ENCODE data around the gene MTCL1. TPM values are rescaled to one million over a fixed set of nuclear protein-coding genes. Genes with fewer than 3 reads are reported as not detected.

MTCL1 gene
- total and polyA plus RNA-seq, 2 of the 8 experiments (the other 6 are each of a cell fraction or from before 2014, with no cell fraction given), result 16.6 to 60.8 TPM

DNA sequence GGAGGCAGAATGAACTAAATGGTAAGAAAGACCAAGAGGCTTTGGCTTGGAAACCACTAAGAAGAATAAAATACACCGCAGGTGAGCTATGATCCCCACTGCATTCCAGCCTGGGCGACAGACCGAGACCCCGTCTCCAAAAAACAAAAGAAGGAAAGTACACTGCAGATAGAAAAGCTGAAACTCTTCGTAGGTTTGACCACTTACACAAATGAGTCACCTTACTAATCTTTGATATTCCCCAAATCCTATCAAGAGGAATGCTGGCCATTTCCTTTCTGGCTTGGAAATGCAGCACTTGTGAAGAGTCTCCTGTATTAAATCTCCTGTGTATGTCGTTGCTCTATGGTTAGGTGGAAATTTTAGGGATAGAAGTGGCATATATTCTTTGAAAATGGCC lies 108.8 kb downstream of the MTCL1 start:
- ChIA-PET POLR2A (ENCODE audit: partially characterized antibody) (no interaction called here), CTCF (ENCODE audit: partially characterized antibody) (interaction anchor here (0.7 to 1.3 kb wide), 2 partner anchors 21 to 168 kb away, joined by 3 to 5 read pairs; no protein-coding TSS in a partner anchor)
- no peak overlapping the region for H4K5ac ChIP-seq (ENCODE audit: insufficient read length, low read depth, low read length)
- no peaks in the 10 kb centered on the region for H3K23me2 ChIP-seq (ENCODE audit: low read depth, low read length)
- no peaks in the 10 kb centered on the region for H3K4me1 ChIP-seq (replicated peaks in 1 of 4; ENCODE audit: control insufficient read depth in 3 of 4, insufficient read depth in 4 of 4, low read length in 3 of 4)
- 79% methylated on average over 6 of the region's 6 CpGs; no CpG with 5 or more reads in 1 of the 2 experiments for WGBS, 2 experiments (ENCODE audit: extremely low coverage in 1 of 2, insufficient coverage in 1 of 2, insufficient read length in 1 of 2, insufficient replicate concordance in 2 of 2, low coverage in 1 of 2, low lambda C conversion rate in 2 of 2, missing lambda C conversion rate in 1 of 2)
- H4K8ac ChIP-seq (ENCODE audit: extremely low read depth, insufficient read depth, low read length), result no peak overlapping the region
- no peak overlapping the region for H2BK15ac ChIP-seq (ENCODE audit: low read length)
- H3K14ac ChIP-seq (ENCODE audit: insufficient read length), result no peak overlapping the region
- H2BK20ac ChIP-seq (ENCODE audit: low read length), result no peak overlapping the region
- H4K91ac ChIP-seq (replicated peaks; ENCODE audit: insufficient read length, low read length), result no peak overlapping the region
- no peak overlapping the region for H3K9ac ChIP-seq (replicated peaks in 1 of 4; ENCODE audit: extremely low read depth in 1 of 4, low read depth in 3 of 4, low read length in 3 of 4)
- H3K27ac ChIP-seq (ENCODE audit: low read depth, low read length), result no peak overlapping the region
- no peak overlapping the region for H3K23ac ChIP-seq (ENCODE audit: insufficient read length)
- no peaks in the 10 kb centered on the region for H3K27me3 ChIP-seq (replicated peaks in 1 of 4; ENCODE audit: control insufficient read depth in 3 of 4, extremely low read depth in 1 of 4, insufficient read depth in 3 of 4, low read length in 3 of 4)
- H2AFZ ChIP-seq (ENCODE audit: low read length), result no peak overlapping the region
- no peaks in the 10 kb centered on the region; the same call in 1 of the 2 replicates for H3K79me1 ChIP-seq (ENCODE audit: low read depth, low read length)
- H3K9me3 ChIP-seq (ENCODE audit: insufficient read depth in 2 of 2, low read depth in 1 of 2, low read length in 1 of 2), result no peaks in the 10 kb centered on the region
- FAIRE-seq, result no peak
- H3K36me3 ChIP-seq (ENCODE audit: control insufficient read depth in 2 of 4, insufficient read depth in 4 of 4, low read length in 3 of 4), result peaks cover 6 to 46% (median 25%) of the 10 kb centered on the region in 4 experiments
- no peaks in the 10 kb centered on the region for H3K79me2 ChIP-seq (ENCODE audit: control insufficient read depth in 1 of 2, insufficient read depth in 2 of 2, low read length in 2 of 2)
- H2BK12ac ChIP-seq (ENCODE audit: low read depth, low read length), result no peak overlapping the region
- H3K18ac ChIP-seq (ENCODE audit: extremely low read depth, low read length), result no peak overlapping the region
- no peaks in the 10 kb centered on the region for H4K20me1 ChIP-seq (replicated peaks in 1 of 2; ENCODE audit: control insufficient read depth in 1 of 2, insufficient read depth in 2 of 2, low read length in 2 of 2)
- H2BK120ac ChIP-seq (replicated peaks; ENCODE audit: low read depth, low read length), result no peak overlapping the region
- H2BK5ac ChIP-seq (ENCODE audit: low read depth, low read length), result no peak overlapping the region
- TF ChIP-seq SP2 (IDR thresholded peaks at IDR 0.05; ENCODE audit: low read length), result no peak
- TF ChIP-seq RAD21 (IDR thresholded peaks at IDR 0.05 in 1 of 2, conservative IDR thresholded peaks at IDR 0.05 in 1 of 2; ENCODE audit: low read depth in 2 of 2, low read length in 2 of 2), result no peak
- TF ChIP-seq, protein P1, sequence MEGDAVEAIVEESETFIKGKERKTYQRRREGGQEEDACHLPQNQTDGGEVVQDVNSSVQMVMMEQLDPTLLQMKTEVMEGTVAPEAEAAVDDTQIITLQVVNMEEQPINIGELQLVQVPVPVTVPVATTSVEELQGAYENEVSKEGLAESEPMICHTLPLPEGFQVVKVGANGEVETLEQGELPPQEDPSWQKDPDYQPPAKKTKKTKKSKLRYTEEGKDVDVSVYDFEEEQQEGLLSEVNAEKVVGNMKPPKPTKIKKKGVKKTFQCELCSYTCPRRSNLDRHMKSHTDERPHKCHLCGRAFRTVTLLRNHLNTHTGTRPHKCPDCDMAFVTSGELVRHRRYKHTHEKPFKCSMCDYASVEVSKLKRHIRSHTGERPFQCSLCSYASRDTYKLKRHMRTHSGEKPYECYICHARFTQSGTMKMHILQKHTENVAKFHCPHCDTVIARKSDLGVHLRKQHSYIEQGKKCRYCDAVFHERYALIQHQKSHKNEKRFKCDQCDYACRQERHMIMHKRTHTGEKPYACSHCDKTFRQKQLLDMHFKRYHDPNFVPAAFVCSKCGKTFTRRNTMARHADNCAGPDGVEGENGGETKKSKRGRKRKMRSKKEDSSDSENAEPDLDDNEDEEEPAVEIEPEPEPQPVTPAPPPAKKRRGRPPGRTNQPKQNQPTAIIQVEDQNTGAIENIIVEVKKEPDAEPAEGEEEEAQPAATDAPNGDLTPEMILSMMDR (IDR thresholded peaks at IDR 0.05; ENCODE audit: control extremely low read depth in 1 of 3, insufficient read depth in 1 of 3, low read depth in 1 of 3, low read length in 3 of 3), result no peak
- TF ChIP-seq, protein P2, sequence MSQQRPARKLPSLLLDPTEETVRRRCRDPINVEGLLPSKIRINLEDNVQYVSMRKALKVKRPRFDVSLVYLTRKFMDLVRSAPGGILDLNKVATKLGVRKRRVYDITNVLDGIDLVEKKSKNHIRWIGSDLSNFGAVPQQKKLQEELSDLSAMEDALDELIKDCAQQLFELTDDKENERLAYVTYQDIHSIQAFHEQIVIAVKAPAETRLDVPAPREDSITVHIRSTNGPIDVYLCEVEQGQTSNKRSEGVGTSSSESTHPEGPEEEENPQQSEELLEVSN (IDR thresholded peaks at IDR 0.05), result no peak
- TF ChIP-seq SP4 (IDR thresholded peaks at IDR 0.05; ENCODE audit: low read length), result no peak
- no peak for TF ChIP-seq POLR2AphosphoS5 (IDR thresholded peaks at IDR 0.05; ENCODE audit: low read depth, low read length)
- no peak for TF ChIP-seq JUND (IDR thresholded peaks at IDR 0.05; ENCODE audit: low read length)
- TF ChIP-seq, protein P3, sequence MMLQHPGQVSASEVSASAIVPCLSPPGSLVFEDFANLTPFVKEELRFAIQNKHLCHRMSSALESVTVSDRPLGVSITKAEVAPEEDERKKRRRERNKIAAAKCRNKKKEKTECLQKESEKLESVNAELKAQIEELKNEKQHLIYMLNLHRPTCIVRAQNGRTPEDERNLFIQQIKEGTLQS (IDR thresholded peaks at IDR 0.05; ENCODE audit: insufficient read depth, low read depth, low read length), result no peak
- TF ChIP-seq HDAC2 (IDR thresholded peaks at IDR 0.05; ENCODE audit: borderline replicate concordance in 1 of 2, low read depth in 2 of 2, low read length in 2 of 2), result no peak
- TF ChIP-seq FOSL1 (IDR thresholded peaks at IDR 0.05; ENCODE audit: insufficient read depth, low read depth, low read length), result no peak
- H3K4ac ChIP-seq (replicated peaks; ENCODE audit: insufficient read length, low read depth, low read length), result no peak overlapping the region
- H3K4me2 ChIP-seq (ENCODE audit: insufficient read depth in 1 of 2, low read depth in 2 of 2, low read length in 2 of 2), result no peak overlapping the region
- no peak overlapping the region for H2AK5ac ChIP-seq (ENCODE audit: low read depth, low read length)
- H3K56ac ChIP-seq (replicated peaks; ENCODE audit: insufficient read length, low read depth, low read length), result no peak overlapping the region
- DNase-seq (ENCODE audit: low read depth in 1 of 2, low spot score in 2 of 2), result no peak
- H3K4me3 ChIP-seq (ENCODE audit: extremely low read depth in 1 of 4, insufficient read depth in 2 of 4, low read depth in 3 of 4, low read length in 4 of 4), result no peak overlapping the region
